Mammary epithelial cell (primary cell): ENCODE results near the gene ZPR1.

Experiments
- EZH2 ChIP-seq: IDR thresholded peaks from 2 replicates; pipeline ENCODE4 v1.6.1; 2012; ENCODE audit warnings: low read length, inconsistent platforms, borderline replicate concordance
- TF ChIP-seq, protein P1 (sequence below), 2 donors: IDR thresholded peaks in 1 of 2; conservative IDR thresholded peaks in 1 of 2; 2 replicates each; pipeline ENCODE4 v1.5.1; 2011 to 2012; ENCODE audit warnings: inconsistent platforms in 2 of 2, low read length in 2 of 2, mild to moderate bottlenecking in 2 of 2, control low read depth in 1 of 2, low read depth in 1 of 2; ENCODE audit not compliant: insufficient read depth in 1 of 2; ENCODE audit errors: extremely low read depth in 1 of 2

DNA sequence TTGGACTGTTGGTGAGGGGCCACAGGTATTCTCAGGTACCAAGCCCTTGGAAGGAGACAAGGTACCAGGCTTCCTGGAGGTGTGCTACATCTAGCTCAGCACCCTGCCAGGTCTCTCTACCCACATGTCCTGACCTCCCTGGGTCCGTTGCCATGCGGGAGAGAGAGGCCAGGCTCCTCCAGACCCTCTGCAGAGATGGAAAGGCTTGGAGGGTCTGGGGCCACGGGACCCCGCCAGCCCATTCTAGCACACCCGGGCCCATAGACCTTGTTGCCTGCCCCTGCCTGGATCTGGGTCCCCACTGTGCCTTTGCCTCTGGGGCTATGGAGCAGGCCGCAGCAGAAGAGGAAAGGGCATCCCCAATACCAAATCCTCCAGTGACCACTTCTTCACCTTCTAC is 39.6 kb upstream of the ZPR1 start:
- TF ChIP-seq, protein P1, sequence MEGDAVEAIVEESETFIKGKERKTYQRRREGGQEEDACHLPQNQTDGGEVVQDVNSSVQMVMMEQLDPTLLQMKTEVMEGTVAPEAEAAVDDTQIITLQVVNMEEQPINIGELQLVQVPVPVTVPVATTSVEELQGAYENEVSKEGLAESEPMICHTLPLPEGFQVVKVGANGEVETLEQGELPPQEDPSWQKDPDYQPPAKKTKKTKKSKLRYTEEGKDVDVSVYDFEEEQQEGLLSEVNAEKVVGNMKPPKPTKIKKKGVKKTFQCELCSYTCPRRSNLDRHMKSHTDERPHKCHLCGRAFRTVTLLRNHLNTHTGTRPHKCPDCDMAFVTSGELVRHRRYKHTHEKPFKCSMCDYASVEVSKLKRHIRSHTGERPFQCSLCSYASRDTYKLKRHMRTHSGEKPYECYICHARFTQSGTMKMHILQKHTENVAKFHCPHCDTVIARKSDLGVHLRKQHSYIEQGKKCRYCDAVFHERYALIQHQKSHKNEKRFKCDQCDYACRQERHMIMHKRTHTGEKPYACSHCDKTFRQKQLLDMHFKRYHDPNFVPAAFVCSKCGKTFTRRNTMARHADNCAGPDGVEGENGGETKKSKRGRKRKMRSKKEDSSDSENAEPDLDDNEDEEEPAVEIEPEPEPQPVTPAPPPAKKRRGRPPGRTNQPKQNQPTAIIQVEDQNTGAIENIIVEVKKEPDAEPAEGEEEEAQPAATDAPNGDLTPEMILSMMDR (conservative IDR thresholded peaks at IDR 0.05 in 1 of 2, IDR thresholded peaks at IDR 0.05 in 1 of 2; ENCODE audit: extremely low read depth in 1 of 2, insufficient read depth in 1 of 2, low read depth in 1 of 2, low read length in 2 of 2): no peak
- TF ChIP-seq EZH2: no peak
